GM19468 (cell line): Measurements from ENCODE around the gene CD58.
A peak's percentile ranks its signal among the peaks of the same experiment; 100 is the strongest.
"Not testable (repeated sequence)": the region's sequence is repeated elsewhere in the genome, so short reads cannot be mapped to it uniquely, and the experiment has no call there.

Experiments used
- ATAC-seq: cut with Tn5 transposase; IDR thresholded peaks from one replicate; pipeline ENCODE4 v1.9.1; 2021; ENCODE audit warnings: mild to moderate bottlenecking, moderate library complexity, moderate number of reproducible peaks; ENCODE audit not compliant: unreplicated experiment; ENCODE audit errors: extremely low read depth

Gene CD58

GRCh38 chr1:116570358-116571214, at the start of gene CD58:
CD58 (minus strand) TSS chr1:116571026; CDS start chr1:116570972, 54 bp downstream.
- peak; percentile 79 for ATAC-seq

- ATAC-seq, result not testable (repeated sequence)
Measured at GRCh38 chr1:116620392-116620791, 49.6 kb upstream of the CD58 start.

GRCh38 chr1:116619106-116619505, 48.3 kb upstream of the CD58 start:
- ATAC-seq, result not testable (repeated sequence)

GRCh38 chr1:116617808-116618207, 47.0 kb upstream of the CD58 start:
- ATAC-seq, result not testable (repeated sequence)

- not testable (repeated sequence) for ATAC-seq
Measured at GRCh38 chr1:116613825-116614224, 43.0 kb upstream of the CD58 start.

GRCh38 chr1:116609801-116610371, 39.1 kb upstream of the CD58 start:
- not testable (repeated sequence) for ATAC-seq

GRCh38 chr1:116608841-116609240, 38.0 kb upstream of the CD58 start:
- ATAC-seq, result not testable (repeated sequence)

GRCh38 chr1:116608151-116608550, 37.3 kb upstream of the CD58 start:
- ATAC-seq, result not testable (repeated sequence)

GRCh38 chr1:116607463-116607862, 36.6 kb upstream of the CD58 start:
- not testable (repeated sequence) for ATAC-seq

GRCh38 chr1:116606067-116606466, 35.2 kb upstream of the CD58 start:
- not testable (repeated sequence) for ATAC-seq

- no peak for ATAC-seq
Measured at GRCh38 chr1:116605315-116605714, 34.5 kb upstream of the CD58 start.

GRCh38 chr1:116604408-116604807, 33.6 kb upstream of the CD58 start:
- not testable (repeated sequence) for ATAC-seq

GRCh38 chr1:116603646-116604045, 32.8 kb upstream of the CD58 start:
- ATAC-seq, result not testable (repeated sequence)

- not testable (repeated sequence) for ATAC-seq
Measured at GRCh38 chr1:116599369-116599768, 28.5 kb upstream of the CD58 start.

GRCh38 chr1:116598420-116599036, 27.7 kb upstream of the CD58 start:
- not testable (repeated sequence) for ATAC-seq

GRCh38 chr1:116597388-116597787, 26.6 kb upstream of the CD58 start:
- not testable (repeated sequence) for ATAC-seq

GRCh38 chr1:116596742-116597307, 26.0 kb upstream of the CD58 start:
- ATAC-seq, result not testable (repeated sequence)

GRCh38 chr1:116595946-116596741, 25.3 kb upstream of the CD58 start:
- ATAC-seq, result not testable (repeated sequence)

GRCh38 chr1:116595065-116595840, 24.4 kb upstream of the CD58 start:
- ATAC-seq, result not testable (repeated sequence)
